ENCODE results near the gene TMEM175.

- TF ChIP-seq CTCF (IDR thresholded peaks at IDR 0.05) (no peak), EZH2 (IDR thresholded peaks at IDR 0.05; ENCODE audit: borderline replicate concordance, insufficient read depth, low read depth, low read length, poor library complexity, severe bottlenecking) (no peak)
Measured at GRCh38 chr4:1003271-1004070, 71.2 kb downstream of the TMEM175 start.
